Activated naive CD8-positive, alpha-beta T cell (primary cell): Measurements from ENCODE around the gene SLC22A5.
"Not testable (repeated sequence)": the region's sequence is repeated elsewhere in the genome, so short reads cannot be mapped to it uniquely, and the experiment has no call there.

Experiments used
- H3K27ac Mint-ChIP-seq: one replicate; pipeline ENCODE4 v1.8.0; 2021; ENCODE audit warnings: mixed read lengths
- H3K27me3 Mint-ChIP-seq: one replicate; pipeline ENCODE4 v1.8.0; 2021; ENCODE audit warnings: mixed read lengths
- H3K36me3 Mint-ChIP-seq: one replicate; pipeline ENCODE4 v1.8.0; 2021; ENCODE audit warnings: mixed read lengths
- H3K4me1 Mint-ChIP-seq: one replicate; pipeline ENCODE4 v1.8.0; 2021; ENCODE audit warnings: low read depth, mixed read lengths
- H3K4me3 Mint-ChIP-seq: one replicate; pipeline ENCODE4 v1.8.0; 2021; ENCODE audit warnings: mild to moderate bottlenecking, mixed read lengths
- H3K9me3 Mint-ChIP-seq: one replicate; pipeline ENCODE4 v1.8.0; 2021; ENCODE audit warnings: low read depth, mixed read lengths

The SLC22A5 gene

GRCh38 chr5:132389051-132389331, 19.5 kb downstream of the SLC22A5 start:
- H3K9me3 Mint-ChIP-seq, result no peaks in the 10 kb centered on the region
- H3K4me1 Mint-ChIP-seq, result peaks cover 42% of the 10 kb centered on the region
- H3K36me3 Mint-ChIP-seq, result no peaks in the 10 kb centered on the region
- H3K4me3 Mint-ChIP-seq, result no peak overlapping the region
- no peaks in the 10 kb centered on the region for H3K27me3 Mint-ChIP-seq
- no peak overlapping the region for H3K27ac Mint-ChIP-seq

GRCh38 chr5:132389585-132390286, 20.2 kb downstream of the SLC22A5 start:
- H3K27me3 Mint-ChIP-seq, result no peaks in the 10 kb centered on the region
- peaks cover 47% of the 10 kb centered on the region for H3K4me1 Mint-ChIP-seq
- H3K4me3 Mint-ChIP-seq, result no peak overlapping the region
- no peaks in the 10 kb centered on the region for H3K36me3 Mint-ChIP-seq
- H3K27ac Mint-ChIP-seq, result no peak overlapping the region
- H3K9me3 Mint-ChIP-seq, result no peaks in the 10 kb centered on the region

GRCh38 chr5:132391247-132391646, 21.7 kb downstream of the SLC22A5 start:
- Mint-ChIP-seq H3K27ac (no peak overlapping the region), H3K9me3 (no peaks in the 10 kb centered on the region), H3K36me3 (peaks cover 2% of the 10 kb centered on the region), H3K4me3 (no peak overlapping the region), H3K27me3 (no peaks in the 10 kb centered on the region), H3K4me1 (peaks cover 52% of the 10 kb centered on the region)

- peaks cover 2% of the 10 kb centered on the region for H3K36me3 Mint-ChIP-seq
- no peaks in the 10 kb centered on the region for H3K9me3 Mint-ChIP-seq
- no peak overlapping the region for H3K4me3 Mint-ChIP-seq
- H3K27me3 Mint-ChIP-seq, result no peaks in the 10 kb centered on the region
- no peak overlapping the region for H3K27ac Mint-ChIP-seq
- H3K4me1 Mint-ChIP-seq, result peaks cover 52% of the 10 kb centered on the region
Observed at GRCh38 chr5:132391870-132392269, 22.4 kb downstream of the SLC22A5 start.

GRCh38 chr5:132392411-132392810, 22.9 kb downstream of the SLC22A5 start:
- H3K27me3 Mint-ChIP-seq, result no peaks in the 10 kb centered on the region
- peaks cover 2% of the 10 kb centered on the region for H3K36me3 Mint-ChIP-seq
- no peaks in the 10 kb centered on the region for H3K9me3 Mint-ChIP-seq
- H3K4me3 Mint-ChIP-seq, result no peak overlapping the region
- H3K4me1 Mint-ChIP-seq, result peaks cover 55% of the 10 kb centered on the region
- H3K27ac Mint-ChIP-seq, result peak overlapping the region; percentile 47

GRCh38 chr5:132392978-132393825, 23.7 kb downstream of the SLC22A5 start:
- peaks cover 62% of the 10 kb centered on the region for H3K4me1 Mint-ChIP-seq
- no peak overlapping the region for H3K27ac Mint-ChIP-seq
- peaks cover 2% of the 10 kb centered on the region for H3K36me3 Mint-ChIP-seq
- no peaks in the 10 kb centered on the region for H3K9me3 Mint-ChIP-seq
- no peaks in the 10 kb centered on the region for H3K27me3 Mint-ChIP-seq
- H3K4me3 Mint-ChIP-seq, result no peak overlapping the region

GRCh38 chr5:132394667-132395259, 25.3 kb downstream of the SLC22A5 start:
- peaks cover 63% of the 10 kb centered on the region for H3K4me1 Mint-ChIP-seq
- H3K27me3 Mint-ChIP-seq, result no peaks in the 10 kb centered on the region
- H3K27ac Mint-ChIP-seq, result no peak overlapping the region
- no peak overlapping the region for H3K4me3 Mint-ChIP-seq
- H3K36me3 Mint-ChIP-seq, result peaks cover 4% of the 10 kb centered on the region
- H3K9me3 Mint-ChIP-seq, result no peaks in the 10 kb centered on the region

GRCh38 chr5:132396589-132397031, 27.1 kb downstream of the SLC22A5 start:
- Mint-ChIP-seq H3K4me1 (peaks cover 72% of the 10 kb centered on the region), H3K27ac (peak overlapping the region; percentile 70), H3K36me3 (peaks cover 4% of the 10 kb centered on the region)

GRCh38 chr5:132397224-132397623, 27.7 kb downstream of the SLC22A5 start:
- H3K4me3 Mint-ChIP-seq, result no peak overlapping the region
- H3K27ac Mint-ChIP-seq, result no peak overlapping the region
- peaks cover 4% of the 10 kb centered on the region for H3K36me3 Mint-ChIP-seq
- H3K4me1 Mint-ChIP-seq, result peaks cover 72% of the 10 kb centered on the region
- H3K9me3 Mint-ChIP-seq, result no peaks in the 10 kb centered on the region
- H3K27me3 Mint-ChIP-seq, result no peaks in the 10 kb centered on the region

More at GRCh38 chr5:132396589-132397031, 27.1 kb downstream of the SLC22A5 start:
- Mint-ChIP-seq H3K27me3 (no peaks in the 10 kb centered on the region), H3K9me3 (no peaks in the 10 kb centered on the region), H3K4me3 (peak overlapping the region; percentile 24)

GRCh38 chr5:132397936-132398675, 28.6 kb downstream of the SLC22A5 start:
- H3K9me3 Mint-ChIP-seq, H3K4me3 Mint-ChIP-seq, H3K27me3 Mint-ChIP-seq, H3K36me3 Mint-ChIP-seq, H3K27ac Mint-ChIP-seq: not testable (repeated sequence)
- peaks cover 67% of the 10 kb centered on the region for H3K4me1 Mint-ChIP-seq

- H3K4me3 Mint-ChIP-seq, H3K9me3 Mint-ChIP-seq, H3K27me3 Mint-ChIP-seq, H3K36me3 Mint-ChIP-seq: not testable (repeated sequence)
- Mint-ChIP-seq H3K27ac (peak overlapping the region; percentile 48), H3K4me1 (peaks cover 66% of the 10 kb centered on the region)
Observed at GRCh38 chr5:132404041-132404440, 34.5 kb downstream of the SLC22A5 start.

GRCh38 chr5:132405646-132406045, 36.1 kb downstream of the SLC22A5 start:
- Mint-ChIP-seq H3K4me3 (no peak overlapping the region), H3K27me3 (no peaks in the 10 kb centered on the region), H3K9me3 (no peaks in the 10 kb centered on the region), H3K27ac (peak overlapping the region; percentile 92), H3K36me3 (no peaks in the 10 kb centered on the region), H3K4me1 (peaks cover 63% of the 10 kb centered on the region)

- Mint-ChIP-seq H3K9me3 (no peaks in the 10 kb centered on the region), H3K36me3 (no peaks in the 10 kb centered on the region), H3K4me1 (peaks cover 58% of the 10 kb centered on the region), H3K27ac (peak overlapping the region; percentile 92), H3K4me3 (peak overlapping the region; percentile 12), H3K27me3 (no peaks in the 10 kb centered on the region)
Observed at GRCh38 chr5:132406144-132406783, 36.8 kb downstream of the SLC22A5 start.

- Mint-ChIP-seq H3K9me3 (no peaks in the 10 kb centered on the region), H3K4me1 (peaks cover 71% of the 10 kb centered on the region), H3K36me3 (peaks cover 3% of the 10 kb centered on the region), H3K27ac (peak overlapping the region; percentile 92), H3K4me3 (no peak overlapping the region), H3K27me3 (no peaks in the 10 kb centered on the region)
Observed at GRCh38 chr5:132407970-132408369, 38.5 kb downstream of the SLC22A5 start.
